KMS-11 (cell line): ENCODE measurements around the gene PACSIN1.

Experiments
- H2AFZ ChIP-seq: fragments of 200-600 bp; sonication (generic); 2 replicates; pipeline ENCODE4 v1.6.1; 2016; ENCODE audit warnings: antibody characterized with exemption, mixed run types, low read depth
- H3K27ac ChIP-seq: fragments of 200-600 bp; sonication (generic); 2 replicates; pipeline ENCODE4 v1.6.1; 2016; ENCODE audit warnings: mild to moderate bottlenecking, mixed run types
- H3K27me3 ChIP-seq: fragments of 200-600 bp; sonication (generic); 2 replicates; pipeline ENCODE4 v1.6.1; 2017; ENCODE audit warnings: mild to moderate bottlenecking, low read depth, mixed run types, moderate library complexity; ENCODE audit not compliant: insufficient read depth
- H3K36me3 ChIP-seq: fragments of 200-600 bp; sonication (generic); 2 replicates; pipeline ENCODE4 v1.6.1; 2017; ENCODE audit warnings: mild to moderate bottlenecking, mixed run types; ENCODE audit not compliant: insufficient read depth
- H3K4me1 ChIP-seq: fragments of 200-600 bp; sonication (generic); 2 replicates; pipeline ENCODE4 v1.6.1; 2016; ENCODE audit warnings: mild to moderate bottlenecking, low read depth, mixed run types; ENCODE audit not compliant: poor library complexity, severe bottlenecking
- H3K4me2 ChIP-seq: fragments of 200-600 bp; sonication (generic); 2 replicates; pipeline ENCODE4 v1.7.0; 2016; ENCODE audit warnings: mild to moderate bottlenecking, mixed run types
- H3K4me3 ChIP-seq: fragments of 200-600 bp; sonication (generic); IDR thresholded peaks from 2 replicates; pipeline ENCODE4 v1.6.1; 2017; ENCODE audit warnings: low read depth, low read length, mixed read lengths; ENCODE audit not compliant: insufficient read depth
- H3K79me2 ChIP-seq: fragments of 200-600 bp; sonication (generic); 2 replicates; pipeline ENCODE4 v1.6.1; 2016; ENCODE audit warnings: low read depth, mixed run types; ENCODE audit not compliant: insufficient read depth
- H3K9ac ChIP-seq: fragments of 200-600 bp; sonication (generic); 2 replicates; pipeline ENCODE4 v1.6.1; 2016; ENCODE audit warnings: mild to moderate bottlenecking, mixed run types
- H4K20me1 ChIP-seq: fragments of 200-600 bp; sonication (generic); 2 replicates; pipeline ENCODE4 v1.6.1; 2016; ENCODE audit warnings: mild to moderate bottlenecking, mixed run types; ENCODE audit not compliant: insufficient read depth
- CTCF ChIP-seq: fragments of 200-600 bp; sonication (generic); conservative IDR thresholded peaks from 2 replicates; pipeline ENCODE4 v1.6.1; 2017; ENCODE audit warnings: low read depth, mild to moderate bottlenecking, antibody characterized with exemption, low read length, moderate library complexity, mixed read lengths

PACSIN1 gene

GRCh38 chr6:34518669-34519365 is 52.9 kb downstream of the PACSIN1 start:
- no peak overlapping the region for H3K4me3 ChIP-seq
- H3K4me2 ChIP-seq: no peak overlapping the region
- H2AFZ ChIP-seq: no peak overlapping the region
- no peaks in the 10 kb centered on the region for H3K79me2 ChIP-seq
- TF ChIP-seq CTCF: no peak
- no peaks in the 10 kb centered on the region for H4K20me1 ChIP-seq
- no peak overlapping the region for H3K9ac ChIP-seq
- H3K27ac ChIP-seq: no peak overlapping the region
- no peaks in the 10 kb centered on the region for H3K27me3 ChIP-seq
- no peaks in the 10 kb centered on the region for H3K36me3 ChIP-seq
- no peaks in the 10 kb centered on the region for H3K4me1 ChIP-seq

- Histone ChIP-seq H3K27ac (no peak overlapping the region), H3K79me2 (no peaks in the 10 kb centered on the region), H3K27me3 (no peaks in the 10 kb centered on the region), H3K4me2 (no peak overlapping the region), H3K9ac (no peak overlapping the region), H4K20me1 (no peaks in the 10 kb centered on the region), H3K4me1 (no peaks in the 10 kb centered on the region), H2AFZ (no peak overlapping the region), H3K36me3 (no peaks in the 10 kb centered on the region), H3K4me3 (no peak overlapping the region)
- no peak for TF ChIP-seq CTCF
Measured at GRCh38 chr6:34519971-34520644, 54.2 kb downstream of the PACSIN1 start.

GRCh38 chr6:34520645-34521462 is 55.0 kb downstream of the PACSIN1 start:
- H3K4me3 ChIP-seq: no peak overlapping the region
- no peaks in the 10 kb centered on the region for H3K36me3 ChIP-seq
- H3K79me2 ChIP-seq: no peaks in the 10 kb centered on the region
- H3K9ac ChIP-seq: no peak overlapping the region
- H3K27ac ChIP-seq: no peak overlapping the region
- H3K4me1 ChIP-seq: no peaks in the 10 kb centered on the region
- no peaks in the 10 kb centered on the region for H4K20me1 ChIP-seq
- H2AFZ ChIP-seq: no peak overlapping the region
- H3K4me2 ChIP-seq: no peak overlapping the region
- no peaks in the 10 kb centered on the region for H3K27me3 ChIP-seq
- TF ChIP-seq CTCF: no peak

GRCh38 chr6:34521463-34522285 is 55.8 kb downstream of the PACSIN1 start:
- H3K27me3 ChIP-seq: no peaks in the 10 kb centered on the region
- H3K36me3 ChIP-seq: no peaks in the 10 kb centered on the region
- no peak for TF ChIP-seq CTCF
- no peak overlapping the region for H3K4me3 ChIP-seq
- no peak overlapping the region for H2AFZ ChIP-seq
- H3K4me2 ChIP-seq: no peak overlapping the region
- no peaks in the 10 kb centered on the region for H4K20me1 ChIP-seq
- H3K9ac ChIP-seq: no peak overlapping the region
- H3K79me2 ChIP-seq: no peaks in the 10 kb centered on the region
- H3K27ac ChIP-seq: no peak overlapping the region
- H3K4me1 ChIP-seq: peaks cover 4% of the 10 kb centered on the region
